ENCODE results near the gene RAPGEF3.
A peak's percentile ranks its signal among the peaks of the same experiment; 100 is the strongest.

Gene RAPGEF3

DNA sequence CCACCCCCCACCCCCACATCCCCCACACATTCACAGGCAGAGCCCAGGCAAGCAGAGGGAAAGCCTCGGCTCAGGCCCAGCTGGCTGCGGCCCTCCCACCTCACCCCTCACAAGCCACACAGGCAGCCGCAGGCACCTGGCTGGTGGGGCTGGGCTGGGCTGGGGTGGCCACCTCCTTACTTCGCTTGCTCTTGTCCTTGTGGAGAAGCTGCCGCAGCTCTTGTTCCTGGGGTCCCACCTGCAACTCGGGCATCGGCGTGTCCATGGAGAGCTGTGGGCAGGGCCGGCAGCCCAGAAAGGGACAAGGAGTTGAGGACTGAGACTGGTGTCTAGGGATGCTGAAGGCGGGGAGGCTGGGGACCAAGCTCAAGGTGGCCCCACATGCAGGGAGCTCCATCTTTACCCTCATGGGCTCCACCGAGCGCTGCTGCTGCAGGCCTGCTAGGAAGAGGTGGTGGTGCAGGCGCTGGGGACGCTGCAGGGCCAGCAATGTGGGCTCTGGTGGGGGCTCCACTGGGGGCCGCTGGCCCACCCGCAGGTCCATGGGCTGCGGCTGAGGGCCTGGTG is 39.8 kb upstream of the RAPGEF3 start:
- in situ Hi-C loops (cut with HindIII; ENCODE audit: low sequenced_read_pairs) = no loop called here

DNA sequence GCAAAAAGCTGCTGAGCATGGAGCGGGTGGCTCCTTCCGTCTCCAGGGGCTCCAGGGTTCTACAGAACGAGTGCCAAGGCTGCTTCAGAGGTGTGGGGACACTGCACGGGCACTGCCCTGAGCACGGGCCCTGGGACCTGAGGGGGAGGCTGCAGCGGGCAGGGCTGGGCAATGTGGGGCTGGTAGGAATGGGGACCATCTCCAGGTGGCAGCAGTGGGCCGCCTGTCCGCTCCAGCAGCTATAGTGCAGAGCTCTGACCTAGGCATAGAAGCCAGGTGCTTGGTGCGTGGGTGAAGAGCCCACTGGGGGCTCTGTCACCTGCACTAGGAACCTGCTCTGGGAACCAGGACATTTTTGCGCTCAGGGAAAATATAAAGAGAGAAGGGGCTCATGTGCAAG is 38.8 kb upstream of the RAPGEF3 start:
- in situ Hi-C loops (cut with HindIII; ENCODE audit: low sequenced_read_pairs) = no loop called here
- H3K4me3 ChIP-seq (ENCODE audit: low read depth, low read length) = no peak overlapping the region
- TF ChIP-seq, protein P1, sequence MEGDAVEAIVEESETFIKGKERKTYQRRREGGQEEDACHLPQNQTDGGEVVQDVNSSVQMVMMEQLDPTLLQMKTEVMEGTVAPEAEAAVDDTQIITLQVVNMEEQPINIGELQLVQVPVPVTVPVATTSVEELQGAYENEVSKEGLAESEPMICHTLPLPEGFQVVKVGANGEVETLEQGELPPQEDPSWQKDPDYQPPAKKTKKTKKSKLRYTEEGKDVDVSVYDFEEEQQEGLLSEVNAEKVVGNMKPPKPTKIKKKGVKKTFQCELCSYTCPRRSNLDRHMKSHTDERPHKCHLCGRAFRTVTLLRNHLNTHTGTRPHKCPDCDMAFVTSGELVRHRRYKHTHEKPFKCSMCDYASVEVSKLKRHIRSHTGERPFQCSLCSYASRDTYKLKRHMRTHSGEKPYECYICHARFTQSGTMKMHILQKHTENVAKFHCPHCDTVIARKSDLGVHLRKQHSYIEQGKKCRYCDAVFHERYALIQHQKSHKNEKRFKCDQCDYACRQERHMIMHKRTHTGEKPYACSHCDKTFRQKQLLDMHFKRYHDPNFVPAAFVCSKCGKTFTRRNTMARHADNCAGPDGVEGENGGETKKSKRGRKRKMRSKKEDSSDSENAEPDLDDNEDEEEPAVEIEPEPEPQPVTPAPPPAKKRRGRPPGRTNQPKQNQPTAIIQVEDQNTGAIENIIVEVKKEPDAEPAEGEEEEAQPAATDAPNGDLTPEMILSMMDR (IDR thresholded peaks at IDR 0.05; ENCODE audit: low read depth, low read length, missing control alignments) = peak; percentile 31
- DNase-seq (ENCODE audit: low read depth) = no peak

More for the DNA sequence above, 39.8 kb upstream of the RAPGEF3 start:
- TF ChIP-seq, protein P1 (IDR thresholded peaks at IDR 0.05; ENCODE audit: low read depth, low read length, missing control alignments) = no peak
- H3K4me3 ChIP-seq (ENCODE audit: low read depth, low read length) = no peak overlapping the region
- DNase-seq (ENCODE audit: low read depth) = no peak

DNA sequence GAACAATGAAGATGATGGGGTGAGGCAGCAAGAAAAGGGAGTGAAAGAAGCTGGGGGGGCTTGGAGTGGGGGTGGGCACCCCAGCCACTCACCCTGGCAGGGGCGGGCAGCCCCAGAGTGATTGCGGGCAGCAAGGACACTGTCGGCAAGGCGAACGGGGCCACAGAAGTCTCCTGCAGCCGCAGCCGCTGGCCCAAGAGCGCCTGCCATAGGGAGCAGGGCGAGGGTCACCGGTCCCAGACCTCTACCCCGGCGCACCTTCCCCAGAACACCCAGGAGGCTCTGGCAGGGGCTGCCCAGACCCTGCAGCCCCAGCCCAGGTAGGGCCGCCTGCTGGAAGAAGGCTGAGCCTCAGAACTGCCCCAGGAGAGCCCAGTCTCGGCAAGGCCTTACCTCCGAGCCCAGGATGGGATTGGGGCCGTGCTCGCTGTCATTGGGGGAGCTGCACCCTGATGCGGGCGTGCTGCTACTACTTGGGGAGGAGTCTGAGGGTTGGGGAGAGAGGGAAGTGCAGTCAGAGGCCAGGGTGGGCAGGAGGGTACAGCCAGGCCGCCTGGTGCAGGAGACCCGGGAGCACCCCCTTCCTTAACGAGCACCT is 37.2 kb upstream of the RAPGEF3 start:
- TF ChIP-seq, protein P1 (IDR thresholded peaks at IDR 0.05; ENCODE audit: low read depth, low read length, missing control alignments) = no peak
- in situ Hi-C loops (cut with HindIII; ENCODE audit: low sequenced_read_pairs) = no loop called here
- DNase-seq (ENCODE audit: low read depth) = no peak
- no peak overlapping the region for H3K4me3 ChIP-seq (ENCODE audit: low read depth, low read length)

DNA sequence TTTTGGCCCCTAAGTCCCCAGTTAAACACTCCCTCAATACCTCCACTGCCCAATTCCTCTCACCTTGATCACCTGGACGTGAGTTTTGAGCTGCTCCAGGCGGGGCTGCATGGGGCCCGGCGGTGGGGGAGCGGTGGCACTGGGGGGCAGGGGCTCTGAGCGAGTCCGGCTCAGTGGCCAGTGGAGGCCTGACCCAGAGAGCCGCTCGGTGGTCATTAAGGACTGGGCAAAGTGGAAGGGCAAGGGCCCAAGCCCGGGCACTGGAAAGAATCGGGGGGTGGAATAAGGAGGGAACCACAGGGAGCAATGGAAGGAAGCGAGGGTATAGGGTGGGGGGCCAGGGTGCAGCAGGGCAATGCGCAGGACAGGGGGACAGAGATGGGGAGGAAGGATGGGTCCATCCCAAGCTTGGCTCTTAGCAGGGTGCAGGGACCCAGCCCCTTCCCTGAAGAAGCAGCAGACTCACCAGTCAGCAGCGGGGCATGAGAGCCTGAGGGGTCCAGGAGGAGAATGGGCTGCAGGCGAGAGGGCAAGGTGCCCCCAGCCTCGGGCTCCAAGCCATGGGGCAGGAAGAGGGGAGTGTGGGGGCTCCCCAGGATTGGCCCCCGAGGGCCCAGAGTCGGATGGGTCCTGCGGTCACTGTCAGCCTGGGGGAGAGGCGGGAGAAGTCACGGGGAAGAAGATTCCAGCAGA is 36.6 kb upstream of the RAPGEF3 start:
- TF ChIP-seq, protein P1 (IDR thresholded peaks at IDR 0.05; ENCODE audit: low read depth, low read length, missing control alignments) = no peak
- in situ Hi-C loops (cut with HindIII; ENCODE audit: low sequenced_read_pairs) = no loop called here
- no peak for DNase-seq (ENCODE audit: low read depth)
- no peak overlapping the region for H3K4me3 ChIP-seq (ENCODE audit: low read depth, low read length)

DNA sequence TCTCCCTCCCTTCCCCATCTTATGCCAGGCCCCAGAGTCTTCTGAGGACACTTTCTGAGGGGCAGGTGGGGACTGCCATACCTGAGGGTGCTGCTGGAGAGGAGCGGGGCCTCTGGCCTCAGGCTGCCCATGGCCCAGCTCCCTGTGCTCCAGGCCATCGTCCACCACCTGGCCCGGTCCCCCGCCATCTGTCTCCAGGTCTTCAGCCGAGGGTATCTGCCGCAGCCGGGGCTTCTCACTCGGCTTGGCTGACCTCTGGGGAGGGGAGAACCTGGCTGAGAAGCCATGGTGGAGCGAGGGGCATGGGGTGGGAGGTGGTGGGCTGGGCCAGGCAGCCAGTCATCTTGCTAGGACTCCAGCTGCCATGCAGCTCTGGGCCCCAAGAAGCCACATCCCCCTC is 36.0 kb upstream of the RAPGEF3 start:
- no peak overlapping the region for H3K4me3 ChIP-seq (ENCODE audit: low read depth, low read length)
- in situ Hi-C loops (cut with HindIII; ENCODE audit: low sequenced_read_pairs) = no loop called here
- DNase-seq (ENCODE audit: low read depth) = no peak
- TF ChIP-seq, protein P1 (IDR thresholded peaks at IDR 0.05; ENCODE audit: low read depth, low read length, missing control alignments) = no peak

GRCh38 chr12:47793015-47793681 is 34.5 kb upstream of the RAPGEF3 start:
- TF ChIP-seq, protein P1 (IDR thresholded peaks at IDR 0.05; ENCODE audit: low read depth, low read length, missing control alignments) = no peak
- in situ Hi-C loops (cut with HindIII; ENCODE audit: low sequenced_read_pairs) = no loop called here
- no peak overlapping the region for H3K4me3 ChIP-seq (ENCODE audit: low read depth, low read length)
- DNase-seq (ENCODE audit: low read depth) = no peak

Data from astrocyte of the cerebellum (primary cell).